ENCODE measurements around the gene SYNM.
A peak's percentile ranks its signal among the peaks of the same experiment; 100 is the strongest.

The SYNM gene

GRCh38 chr15:99115300-99116215, 10.7 kb downstream of the SYNM start:
- no peak for TF ChIP-seq CTCF (IDR thresholded peaks at IDR 0.05; ENCODE audit: low read depth, low read length)
- H3K4me3 ChIP-seq (replicated peaks in 1 of 2; ENCODE audit: low read depth in 2 of 2, low read length in 2 of 2): no peak overlapping the region
- DNase-seq (ENCODE audit: low read depth in 2 of 2): no peak

- no peak for TF ChIP-seq CTCF (IDR thresholded peaks at IDR 0.05; ENCODE audit: low read depth, low read length)
- no peak for DNase-seq (ENCODE audit: low read depth in 2 of 2)
- H3K4me3 ChIP-seq (replicated peaks in 1 of 2; ENCODE audit: low read depth in 2 of 2, low read length in 2 of 2): no peak overlapping the region
Measured at GRCh38 chr15:99117111-99117510, 12.2 kb downstream of the SYNM start.

- no peak for DNase-seq (ENCODE audit: low read depth in 2 of 2)
- no peak for TF ChIP-seq CTCF (IDR thresholded peaks at IDR 0.05; ENCODE audit: low read depth, low read length)
- no peak overlapping the region for H3K4me3 ChIP-seq (replicated peaks in 1 of 2; ENCODE audit: low read depth in 2 of 2, low read length in 2 of 2)
Measured at GRCh38 chr15:99117563-99118257, 12.8 kb downstream of the SYNM start.

GRCh38 chr15:99118258-99118632, 13.4 kb downstream of the SYNM start:
- TF ChIP-seq CTCF (IDR thresholded peaks at IDR 0.05; ENCODE audit: low read depth, low read length): no peak
- no peak overlapping the region for H3K4me3 ChIP-seq (replicated peaks in 1 of 2; ENCODE audit: low read depth in 2 of 2, low read length in 2 of 2)
- no peak for DNase-seq (ENCODE audit: low read depth in 2 of 2)

GRCh38 chr15:99118801-99119546, 14.1 kb downstream of the SYNM start:
- TF ChIP-seq CTCF (IDR thresholded peaks at IDR 0.05; ENCODE audit: low read depth, low read length): no peak
- DNase-seq (ENCODE audit: low read depth in 2 of 2): no peak

GRCh38 chr15:99120050-99120777, 15.3 kb downstream of the SYNM start:
- no peak for TF ChIP-seq CTCF (IDR thresholded peaks at IDR 0.05; ENCODE audit: low read depth, low read length)
- no peak overlapping the region for H3K4me3 ChIP-seq (replicated peaks in 1 of 2; ENCODE audit: low read depth in 2 of 2, low read length in 2 of 2)
- DNase-seq (ENCODE audit: low read depth in 2 of 2): peak in 1 of 2 donors; percentile 15

More at GRCh38 chr15:99118801-99119546, 14.1 kb downstream of the SYNM start:
- H3K4me3 ChIP-seq (replicated peaks in 1 of 2; ENCODE audit: low read depth in 2 of 2, low read length in 2 of 2): no peak overlapping the region

All from cardiac fibroblast (primary cell).